D721Med (cell line): ENCODE results near the gene VWF.

Source experiments
- DNase-seq: peaks from one replicate; pipeline ENCODE4 v3.0.0; 2011; ENCODE audit warnings: low spot score; ENCODE audit not compliant: insufficient read length
- FAIRE-seq: peaks from 2 replicates; lab custom pipeline; 2011; peaks lifted over from hg19 to GRCh38; lab: Jason Lieb, UNC
- TF ChIP-seq, protein P1 (sequence below): IDR thresholded peaks from 2 replicates; pipeline ENCODE4 v1.5.1; 2012; ENCODE audit warnings: mild to moderate bottlenecking, control low read depth; ENCODE audit not compliant: insufficient read depth; ENCODE audit errors: missing control alignments

The VWF gene

GRCh38 chr12:6041891-6042290, 82.6 kb downstream of the VWF start:
- TF ChIP-seq, protein P1, sequence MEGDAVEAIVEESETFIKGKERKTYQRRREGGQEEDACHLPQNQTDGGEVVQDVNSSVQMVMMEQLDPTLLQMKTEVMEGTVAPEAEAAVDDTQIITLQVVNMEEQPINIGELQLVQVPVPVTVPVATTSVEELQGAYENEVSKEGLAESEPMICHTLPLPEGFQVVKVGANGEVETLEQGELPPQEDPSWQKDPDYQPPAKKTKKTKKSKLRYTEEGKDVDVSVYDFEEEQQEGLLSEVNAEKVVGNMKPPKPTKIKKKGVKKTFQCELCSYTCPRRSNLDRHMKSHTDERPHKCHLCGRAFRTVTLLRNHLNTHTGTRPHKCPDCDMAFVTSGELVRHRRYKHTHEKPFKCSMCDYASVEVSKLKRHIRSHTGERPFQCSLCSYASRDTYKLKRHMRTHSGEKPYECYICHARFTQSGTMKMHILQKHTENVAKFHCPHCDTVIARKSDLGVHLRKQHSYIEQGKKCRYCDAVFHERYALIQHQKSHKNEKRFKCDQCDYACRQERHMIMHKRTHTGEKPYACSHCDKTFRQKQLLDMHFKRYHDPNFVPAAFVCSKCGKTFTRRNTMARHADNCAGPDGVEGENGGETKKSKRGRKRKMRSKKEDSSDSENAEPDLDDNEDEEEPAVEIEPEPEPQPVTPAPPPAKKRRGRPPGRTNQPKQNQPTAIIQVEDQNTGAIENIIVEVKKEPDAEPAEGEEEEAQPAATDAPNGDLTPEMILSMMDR, result no peak
- DNase-seq (no peak), FAIRE-seq (no peak)

DNA sequence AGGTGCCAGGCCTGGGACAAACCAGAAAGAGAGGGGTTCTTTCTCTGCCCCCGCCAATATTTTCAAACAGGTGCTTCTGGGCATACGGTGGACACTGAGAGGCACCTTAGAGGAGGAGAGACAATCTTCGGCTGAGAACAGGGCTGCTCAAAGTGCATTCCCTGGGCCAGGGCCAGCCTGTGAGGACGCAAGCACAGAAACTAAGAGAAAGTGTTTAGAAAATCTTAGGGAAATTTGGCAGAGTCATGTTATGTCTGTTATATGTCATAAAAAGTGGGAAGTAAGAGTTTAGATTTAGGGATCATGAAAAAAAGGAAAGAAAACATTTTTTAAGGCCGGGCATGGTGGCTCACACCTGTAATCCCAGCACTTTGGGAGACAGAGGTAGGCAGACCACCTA, 83.7 kb downstream of the VWF start:
- TF ChIP-seq, protein P1, result no peak
- FAIRE-seq (no peak), DNase-seq (no peak)

GRCh38 chr12:6039894-6040601, 84.4 kb downstream of the VWF start:
- TF ChIP-seq, protein P1, result peak; percentile 91
- FAIRE-seq (no peak), DNase-seq (peak; percentile 47)

GRCh38 chr12:6038160-6038559, 86.3 kb downstream of the VWF start:
- TF ChIP-seq, protein P1, result peak; percentile 77
- DNase-seq (peak; percentile 39), FAIRE-seq (peak; percentile 25)

GRCh38 chr12:6037459-6037858, 87.0 kb downstream of the VWF start:
- DNase-seq (no peak), FAIRE-seq (no peak)
- TF ChIP-seq, protein P1, result no peak

DNA sequence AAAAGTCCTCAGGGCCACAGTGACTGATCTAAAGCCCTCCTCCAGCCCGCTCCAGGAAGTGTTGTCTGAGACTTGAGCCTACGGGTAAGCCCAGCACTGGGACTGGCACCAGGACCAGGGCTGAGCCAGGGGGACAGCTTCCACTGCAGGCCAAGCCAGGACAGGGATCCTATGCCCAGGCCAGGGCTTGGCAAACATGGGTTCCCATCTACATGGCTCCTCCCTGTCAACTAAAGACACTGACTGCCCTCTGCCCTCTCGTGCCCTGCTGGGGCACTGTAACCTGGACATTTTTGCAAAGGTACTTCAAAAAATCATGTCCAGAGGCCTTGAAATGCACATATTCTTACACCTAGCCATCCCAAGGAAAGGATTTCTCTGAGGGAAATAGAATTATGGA, 88.0 kb downstream of the VWF start:
- TF ChIP-seq, protein P1, result no peak
- no peak for FAIRE-seq
- DNase-seq, result no peak

- no peak for DNase-seq
- TF ChIP-seq, protein P1, result no peak
- no peak for FAIRE-seq
Measured at GRCh38 chr12:6034596-6034995, 89.9 kb downstream of the VWF start.
